Measurements from ENCODE around the gene ANKRD11. TPM values are rescaled to one million over a fixed set of nuclear protein-coding genes. Genes with fewer than 3 reads are reported as not detected.

The ANKRD11 gene
- total RNA-seq, 1 experiment from 2014 or later = 47.0 TPM

GRCh38 chr16:89219365-89219764 lies 271.0 kb downstream of the ANKRD11 start:
- in situ Hi-C loops (cut with HindIII; ENCODE audit: low pct_unique_long_range_greater_than_20kb, low sequenced_read_pairs) = no loop called here
- no peak for DNase-seq (ENCODE audit: low read depth, low spot score)

Small RNAs within 50 kb of the gene (small RNA-seq; reads per million reads assigned to genes)
- 0 reads per million in 2 experiments for gene RNU6-430P

Other genes with a start within 250 kb of the ANKRD11 start
- 52.6 and 53.9 TPM in 2 replicates for gene SPG7, start 17.8 kb upstream of the ANKRD11 start, total RNA-seq (2014; rRNA removed; shearing (Covaris generic))
- 2,970 and 3,073 TPM in 2 replicates for gene RPL13, start 70.1 kb upstream of the ANKRD11 start, total RNA-seq (2014; rRNA removed; shearing (Covaris generic))
- 0.58 TPM in 1 of 2 replicates, not detected in the other for gene CPNE7, start 85.2 kb upstream of the ANKRD11 start, total RNA-seq (2014; rRNA removed; shearing (Covaris generic))
- 0.53 and 0.88 TPM in 2 replicates for gene DPEP1, start 123.1 kb upstream of the ANKRD11 start, total RNA-seq (2014; rRNA removed; shearing (Covaris generic))
- gene CHMP1A, start 167.1 kb upstream of the ANKRD11 start, total RNA-seq (2014; rRNA removed; shearing (Covaris generic)) = 56.1 and 58.3 TPM in 2 replicates
- 0.85 and 1.0 TPM in 2 replicates for gene SPATA33, start 167.3 kb upstream of the ANKRD11 start, total RNA-seq (2014; rRNA removed; shearing (Covaris generic))
- gene CDK10, start 196.1 kb upstream of the ANKRD11 start, total RNA-seq (2014; rRNA removed; shearing (Covaris generic)) = 16.6 and 18.1 TPM in 2 replicates
- gene SPATA2L, start 211.1 kb upstream of the ANKRD11 start, total RNA-seq (2014; rRNA removed; shearing (Covaris generic)) = 17.3 and 20.0 TPM in 2 replicates
- 4.2 and 6.3 TPM in 2 replicates for gene VPS9D1, start 230.3 kb upstream of the ANKRD11 start, total RNA-seq (2014; rRNA removed; shearing (Covaris generic))
- gene ZNF276, start 231.0 kb upstream of the ANKRD11 start, total RNA-seq (2014; rRNA removed; shearing (Covaris generic)) = 9.4 and 10.3 TPM in 2 replicates

Data from SK-MEL-5 (cell line).